Measurements from ENCODE around the gene DNMT3A.

Gene DNMT3A

DNA sequence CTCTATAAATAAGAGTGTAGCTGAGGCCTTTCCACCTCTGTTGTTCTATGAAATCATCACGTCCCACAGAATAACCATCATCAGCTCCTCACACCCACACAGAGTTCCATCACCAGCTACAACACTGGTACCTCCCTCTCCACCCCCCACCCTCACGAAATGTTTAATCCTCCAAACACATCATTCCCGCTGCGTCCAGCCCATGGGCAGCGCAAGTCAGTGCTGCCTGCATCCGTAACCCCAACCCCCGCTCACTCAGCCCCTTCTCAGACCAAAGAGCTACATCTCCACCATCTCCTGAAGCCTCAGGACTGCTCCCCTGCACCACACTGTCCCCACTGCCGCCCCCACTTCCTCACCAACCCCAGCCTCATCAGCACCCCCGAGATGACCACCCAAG is 19.4 kb downstream of the DNMT3A start:
- Histone ChIP-seq H2AFZ (ENCODE audit: low read length) (no peak overlapping the region), H3K9ac (ENCODE audit: low read depth, low read length, poor library complexity, severe bottlenecking) (no peak overlapping the region), H3F3A (ENCODE audit: low read depth) (no peaks in the 10 kb centered on the region), H3K79me2 (ENCODE audit: insufficient read depth, low read length) (no peaks in the 10 kb centered on the region; the same call in 1 of the 2 replicates), H3K36me3 (ENCODE audit: insufficient read depth, low read length) (peaks cover 12% of the 10 kb centered on the region; the same call in 1 of the 2 replicates), H3K9me3 (ENCODE audit: insufficient read depth, low read depth, low read length) (peaks cover 9% of the 10 kb centered on the region; the same call in 1 of the 2 replicates), H3K9me2 (replicated peaks; ENCODE audit: low read depth, low read length) (no peaks in the 10 kb centered on the region), H4K20me1 (ENCODE audit: insufficient read depth, low read length, poor library complexity, severe bottlenecking) (no peaks in the 10 kb centered on the region), H3K27me3 (ENCODE audit: insufficient read depth, low read length, poor library complexity, severe bottlenecking) (no peaks in the 10 kb centered on the region), H3K4me2 (ENCODE audit: low read depth, low read length, poor library complexity, severe bottlenecking) (no peak overlapping the region), H3K4me1 (ENCODE audit: insufficient read depth, low read length, poor library complexity, severe bottlenecking) (no peaks in the 10 kb centered on the region), H3K4me3 (ENCODE audit: low read length, poor library complexity, severe bottlenecking) (no peak overlapping the region)
- TF ChIP-seq EZH2phosphoT487 (IDR thresholded peaks at IDR 0.05; ENCODE audit: borderline replicate concordance), result no peak

DNA sequence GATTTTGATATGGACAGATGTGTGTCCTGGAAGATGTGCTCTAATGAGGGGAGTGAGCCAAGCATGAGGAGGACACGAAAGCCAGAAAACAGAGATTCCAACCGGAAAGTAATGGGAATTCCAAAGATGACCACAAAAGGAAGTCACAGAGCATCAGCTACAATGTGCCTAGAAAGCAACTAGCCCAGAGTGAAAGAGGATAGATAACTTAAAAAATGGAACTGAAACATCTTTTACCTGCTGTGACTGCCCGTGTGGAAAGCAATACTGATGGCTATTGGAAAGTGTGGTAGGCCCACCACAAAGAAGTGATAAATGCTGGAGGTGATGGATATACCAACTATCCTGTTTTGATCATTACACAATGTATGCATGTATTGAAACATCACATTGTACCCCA is 21.6 kb downstream of the DNMT3A start:
- Histone ChIP-seq H3K36me3 (ENCODE audit: insufficient read depth, low read length) (no peaks in the 10 kb centered on the region), H3F3A (ENCODE audit: low read depth) (no peaks in the 10 kb centered on the region), H3K9me2 (replicated peaks; ENCODE audit: low read depth, low read length) (no peaks in the 10 kb centered on the region), H3K4me2 (ENCODE audit: low read depth, low read length, poor library complexity, severe bottlenecking) (no peak overlapping the region), H2AFZ (ENCODE audit: low read length) (no peak overlapping the region), H3K4me3 (ENCODE audit: low read length, poor library complexity, severe bottlenecking) (no peak overlapping the region), H3K27me3 (ENCODE audit: insufficient read depth, low read length, poor library complexity, severe bottlenecking) (no peaks in the 10 kb centered on the region), H3K79me2 (ENCODE audit: insufficient read depth, low read length) (no peaks in the 10 kb centered on the region; the same call in 1 of the 2 replicates), H3K9me3 (ENCODE audit: insufficient read depth, low read depth, low read length) (no peaks in the 10 kb centered on the region), H3K4me1 (ENCODE audit: insufficient read depth, low read length, poor library complexity, severe bottlenecking) (peaks cover 14% of the 10 kb centered on the region), H4K20me1 (ENCODE audit: insufficient read depth, low read length, poor library complexity, severe bottlenecking) (no peaks in the 10 kb centered on the region), H3K9ac (ENCODE audit: low read depth, low read length, poor library complexity, severe bottlenecking) (no peak overlapping the region)
- TF ChIP-seq, protein P1, sequence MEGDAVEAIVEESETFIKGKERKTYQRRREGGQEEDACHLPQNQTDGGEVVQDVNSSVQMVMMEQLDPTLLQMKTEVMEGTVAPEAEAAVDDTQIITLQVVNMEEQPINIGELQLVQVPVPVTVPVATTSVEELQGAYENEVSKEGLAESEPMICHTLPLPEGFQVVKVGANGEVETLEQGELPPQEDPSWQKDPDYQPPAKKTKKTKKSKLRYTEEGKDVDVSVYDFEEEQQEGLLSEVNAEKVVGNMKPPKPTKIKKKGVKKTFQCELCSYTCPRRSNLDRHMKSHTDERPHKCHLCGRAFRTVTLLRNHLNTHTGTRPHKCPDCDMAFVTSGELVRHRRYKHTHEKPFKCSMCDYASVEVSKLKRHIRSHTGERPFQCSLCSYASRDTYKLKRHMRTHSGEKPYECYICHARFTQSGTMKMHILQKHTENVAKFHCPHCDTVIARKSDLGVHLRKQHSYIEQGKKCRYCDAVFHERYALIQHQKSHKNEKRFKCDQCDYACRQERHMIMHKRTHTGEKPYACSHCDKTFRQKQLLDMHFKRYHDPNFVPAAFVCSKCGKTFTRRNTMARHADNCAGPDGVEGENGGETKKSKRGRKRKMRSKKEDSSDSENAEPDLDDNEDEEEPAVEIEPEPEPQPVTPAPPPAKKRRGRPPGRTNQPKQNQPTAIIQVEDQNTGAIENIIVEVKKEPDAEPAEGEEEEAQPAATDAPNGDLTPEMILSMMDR (conservative IDR thresholded peaks at IDR 0.05; ENCODE audit: low read length), result no peak
- no peak for TF ChIP-seq EZH2phosphoT487 (IDR thresholded peaks at IDR 0.05; ENCODE audit: borderline replicate concordance)

DNA sequence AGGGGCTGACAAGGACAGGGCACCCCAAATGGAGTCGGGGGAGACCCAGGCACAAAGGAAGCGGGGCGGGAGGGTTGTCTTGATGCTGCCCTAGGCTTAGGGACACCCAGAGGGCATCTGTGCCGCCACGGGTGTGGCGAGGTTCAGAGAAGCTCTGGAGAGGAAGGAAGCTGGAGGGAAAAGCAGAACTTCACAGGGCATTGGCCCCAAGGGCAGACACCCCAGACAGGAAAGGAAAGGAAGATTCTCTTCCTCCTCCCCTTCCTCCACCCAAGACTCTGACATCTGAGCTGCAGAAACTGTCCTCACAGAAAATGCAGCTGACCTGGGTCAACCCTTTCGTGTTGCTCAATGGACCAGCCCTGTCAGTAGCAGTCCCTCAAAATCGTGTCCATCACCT is 25.6 kb downstream of the DNMT3A start:
- Histone ChIP-seq H3K4me1 (ENCODE audit: insufficient read depth, low read length, poor library complexity, severe bottlenecking) (peaks cover 34% of the 10 kb centered on the region), H3F3A (ENCODE audit: low read depth) (no peaks in the 10 kb centered on the region), H3K9me2 (replicated peaks; ENCODE audit: low read depth, low read length) (no peaks in the 10 kb centered on the region), H3K79me2 (ENCODE audit: insufficient read depth, low read length) (no peaks in the 10 kb centered on the region), H3K36me3 (ENCODE audit: insufficient read depth, low read length) (peaks cover 5% of the 10 kb centered on the region; the same call in 1 of the 2 replicates), H3K27me3 (ENCODE audit: insufficient read depth, low read length, poor library complexity, severe bottlenecking) (no peaks in the 10 kb centered on the region), H3K9ac (ENCODE audit: low read depth, low read length, poor library complexity, severe bottlenecking) (no peak overlapping the region), H2AFZ (ENCODE audit: low read length) (no peak overlapping the region), H4K20me1 (ENCODE audit: insufficient read depth, low read length, poor library complexity, severe bottlenecking) (no peaks in the 10 kb centered on the region), H3K4me3 (ENCODE audit: low read length, poor library complexity, severe bottlenecking) (no peak overlapping the region), H3K4me2 (ENCODE audit: low read depth, low read length, poor library complexity, severe bottlenecking) (no peak overlapping the region), H3K9me3 (ENCODE audit: insufficient read depth, low read depth, low read length) (no peaks in the 10 kb centered on the region)
- TF ChIP-seq EZH2phosphoT487 (IDR thresholded peaks at IDR 0.05; ENCODE audit: borderline replicate concordance), result no peak
- TF ChIP-seq, protein P1 (conservative IDR thresholded peaks at IDR 0.05; ENCODE audit: low read length), result no peak

GRCh38 chr2:25315316-25315680 is 26.4 kb downstream of the DNMT3A start:
- Histone ChIP-seq H4K20me1 (ENCODE audit: insufficient read depth, low read length, poor library complexity, severe bottlenecking) (no peaks in the 10 kb centered on the region), H3K9me3 (ENCODE audit: insufficient read depth, low read depth, low read length) (no peaks in the 10 kb centered on the region), H3K4me2 (ENCODE audit: low read depth, low read length, poor library complexity, severe bottlenecking) (peak overlapping the region; percentile 53), H3K9me2 (replicated peaks; ENCODE audit: low read depth, low read length) (no peaks in the 10 kb centered on the region), H3K9ac (ENCODE audit: low read depth, low read length, poor library complexity, severe bottlenecking) (peak overlapping the region; percentile 77), H3K4me1 (ENCODE audit: insufficient read depth, low read length, poor library complexity, severe bottlenecking) (peaks cover 39% of the 10 kb centered on the region), H3K79me2 (ENCODE audit: insufficient read depth, low read length) (no peaks in the 10 kb centered on the region), H2AFZ (ENCODE audit: low read length) (no peak overlapping the region), H3K4me3 (ENCODE audit: low read length, poor library complexity, severe bottlenecking) (no peak overlapping the region), H3K27me3 (ENCODE audit: insufficient read depth, low read length, poor library complexity, severe bottlenecking) (no peaks in the 10 kb centered on the region), H3K36me3 (ENCODE audit: insufficient read depth, low read length) (peaks cover 5% of the 10 kb centered on the region; the same call in 1 of the 2 replicates), H3F3A (ENCODE audit: low read depth) (no peaks in the 10 kb centered on the region)
- TF ChIP-seq, protein P1 (conservative IDR thresholded peaks at IDR 0.05; ENCODE audit: low read length), result no peak
- TF ChIP-seq EZH2phosphoT487 (IDR thresholded peaks at IDR 0.05; ENCODE audit: borderline replicate concordance), result no peak

Data from Loucy (cell line).